OCI-LY1 (cell line): ENCODE measurements around the gene NUFIP1.

Experiments
- H2AFZ ChIP-seq: fragments of 200-600 bp; sonication (generic), shearing (Covaris generic); 2 replicates; pipeline ENCODE4 v1.6.0; 2014; ENCODE audit warnings: antibody characterized with exemption, mild to moderate bottlenecking, low read length
- H3F3A ChIP-seq: fragments of 200-600 bp; sonication (generic), shearing (Covaris generic); 2 replicates; pipeline ENCODE4 v1.6.0; 2014; ENCODE audit warnings: mild to moderate bottlenecking, antibody characterized with exemption, low read length, moderate library complexity; ENCODE audit not compliant: insufficient read depth
- H3K27ac ChIP-seq: fragments of 200-600 bp; sonication (generic); 2 replicates; pipeline ENCODE4 v1.5.1; 2014; ENCODE audit warnings: low read length, mixed run types, mild to moderate bottlenecking, low read depth; ENCODE audit not compliant: poor library complexity, severe bottlenecking
- H3K27me3 ChIP-seq: fragments of 200-600 bp; sonication (generic); 2 replicates; pipeline ENCODE4 v1.6.0; 2014; ENCODE audit warnings: antibody characterized with exemption, mild to moderate bottlenecking, low read length, moderate library complexity; ENCODE audit not compliant: insufficient read depth
- H3K36me3 ChIP-seq: fragments of 200-600 bp; sonication (generic); 2 replicates; pipeline ENCODE4 v1.6.1; 2014; ENCODE audit warnings: mild to moderate bottlenecking, antibody characterized with exemption, low read length, moderate library complexity, mixed read lengths; ENCODE audit not compliant: insufficient read depth
- H3K4me1 ChIP-seq: fragments of 200-600 bp; sonication (generic); 2 replicates; pipeline ENCODE4 v1.5.1; 2014; ENCODE audit warnings: mild to moderate bottlenecking, low read length, moderate library complexity; ENCODE audit not compliant: insufficient read depth, severe bottlenecking
- H3K4me2 ChIP-seq: fragments of 200-600 bp; sonication (generic), shearing (Covaris generic); 2 replicates; pipeline ENCODE4 v1.6.1; 2014; ENCODE audit warnings: low read length
- H3K4me3 ChIP-seq: fragments of 200-600 bp; sonication (generic); 2 replicates; pipeline ENCODE4 v1.5.1; 2014; ENCODE audit warnings: low read length, low read depth, mild to moderate bottlenecking, mixed read lengths; ENCODE audit not compliant: poor library complexity, severe bottlenecking
- H3K79me2 ChIP-seq: fragments of 200-600 bp; shearing (Covaris generic); 2 replicates; pipeline ENCODE4 v1.6.1; 2016; ENCODE audit warnings: mixed run types, low read length, mixed read lengths; ENCODE audit not compliant: insufficient read depth
- H3K9ac ChIP-seq: fragments of 200-600 bp; sonication (generic), shearing (Covaris generic); 2 replicates; pipeline ENCODE4 v1.6.1; 2014; ENCODE audit warnings: mild to moderate bottlenecking, low read length, mixed read lengths
- H3K9me2 ChIP-seq: fragments of 200-600 bp; sonication (generic), shearing (Covaris generic); 2 replicates; pipeline ENCODE4 v1.6.1; 2014; ENCODE audit warnings: low read depth, mild to moderate bottlenecking, low read length, mixed read lengths
- H3K9me3 ChIP-seq: fragments of 200-600 bp; shearing (Covaris generic); 2 replicates; pipeline ENCODE4 v1.6.1; 2014; ENCODE audit warnings: low read length, mixed read lengths
- H4K20me1 ChIP-seq: fragments of 200-600 bp; sonication (generic), shearing (Covaris generic); 2 replicates; pipeline ENCODE4 v1.6.0; 2016; ENCODE audit warnings: mild to moderate bottlenecking, low read length; ENCODE audit not compliant: insufficient read depth
- CTCF ChIP-seq: fragments of 200-600 bp; sonication (generic), shearing (Covaris generic); IDR thresholded peaks from 2 replicates; pipeline ENCODE4 v1.5.1; 2017; ENCODE audit warnings: mild to moderate bottlenecking, antibody characterized with exemption, low read length, moderate library complexity, mixed read lengths
- EZH2 ChIP-seq: fragments of 200-600 bp; sonication (generic), shearing (Covaris generic); IDR thresholded peaks from 2 replicates; pipeline ENCODE4 v1.8.0; 2017; ENCODE audit warnings: borderline replicate concordance, mixed run types, mild to moderate bottlenecking, antibody characterized with exemption, low read length, moderate library complexity, mixed read lengths

The NUFIP1 gene

GRCh38 chr13:44904967-44905366 is 84.3 kb downstream of the NUFIP1 start:
- Histone ChIP-seq H3K9me3 (no peaks in the 10 kb centered on the region), H3K27ac (no peak overlapping the region), H3K9ac (no peak overlapping the region), H3K27me3 (peaks cover 8% of the 10 kb centered on the region; the same call in 1 of the 2 replicates), H3F3A (no peaks in the 10 kb centered on the region), H3K79me2 (no peaks in the 10 kb centered on the region), H3K4me2 (no peak overlapping the region), H3K4me3 (no peak overlapping the region), H4K20me1 (no peaks in the 10 kb centered on the region), H3K4me1 (no peaks in the 10 kb centered on the region), H3K36me3 (no peaks in the 10 kb centered on the region), H2AFZ (no peak overlapping the region), H3K9me2 (no peaks in the 10 kb centered on the region)
- TF ChIP-seq EZH2 (no peak), CTCF (no peak)

GRCh38 chr13:44903574-44903985 is 85.7 kb downstream of the NUFIP1 start:
- Histone ChIP-seq H3K9me2 (no peaks in the 10 kb centered on the region), H3K4me3 (no peak overlapping the region), H3K9ac (no peak overlapping the region), H3K27me3 (peaks cover 8% of the 10 kb centered on the region; the same call in 1 of the 2 replicates), H3K4me1 (no peaks in the 10 kb centered on the region), H3F3A (no peaks in the 10 kb centered on the region), H2AFZ (no peak overlapping the region), H3K36me3 (no peaks in the 10 kb centered on the region), H4K20me1 (no peaks in the 10 kb centered on the region), H3K27ac (no peak overlapping the region), H3K9me3 (no peaks in the 10 kb centered on the region), H3K4me2 (no peak overlapping the region), H3K79me2 (no peaks in the 10 kb centered on the region)
- TF ChIP-seq CTCF (no peak), EZH2 (no peak)

- no peak overlapping the region for H3K9ac ChIP-seq
- H3F3A ChIP-seq: no peaks in the 10 kb centered on the region
- TF ChIP-seq CTCF: no peak
- no peak for TF ChIP-seq EZH2
- no peak overlapping the region for H3K4me2 ChIP-seq
- no peaks in the 10 kb centered on the region for H3K36me3 ChIP-seq
- H3K9me2 ChIP-seq: no peaks in the 10 kb centered on the region
- H3K9me3 ChIP-seq: no peaks in the 10 kb centered on the region
- no peak overlapping the region for H3K27ac ChIP-seq
- peaks cover 8% of the 10 kb centered on the region; the same call in 1 of the 2 replicates for H3K27me3 ChIP-seq
- H3K4me1 ChIP-seq: no peaks in the 10 kb centered on the region
- H4K20me1 ChIP-seq: no peaks in the 10 kb centered on the region
- no peak overlapping the region for H3K4me3 ChIP-seq
- H3K79me2 ChIP-seq: no peaks in the 10 kb centered on the region
- no peak overlapping the region for H2AFZ ChIP-seq
Measured at GRCh38 chr13:44902738-44903137, 86.5 kb downstream of the NUFIP1 start.
